Measurements from ENCODE around the gene AGAP1.

AGAP1 gene

GRCh38 chr2:235979037-235979436 lies 485.2 kb downstream of the AGAP1 start:
- no peak for DNase-seq (ENCODE audit: insufficient read length, low spot score)
- TF ChIP-seq POLR2AphosphoS5 (IDR thresholded peaks at IDR 0.05; ENCODE audit: low read depth, low read length) (no peak), PAX5 (IDR thresholded peaks at IDR 0.05; ENCODE audit: insufficient read depth, low read length, severe bottlenecking) (no peak), TAF1 (IDR thresholded peaks at IDR 0.05; ENCODE audit: low read depth, low read length) (no peak), POU2F2 (IDR thresholded peaks at IDR 0.05; ENCODE audit: low read depth, low read length) (no peak), SPI1 (IDR thresholded peaks at IDR 0.05; ENCODE audit: low read depth, low read length) (no peak), POLR2A (IDR thresholded peaks at IDR 0.05; ENCODE audit: low read depth, low read length) (no peak)
- FAIRE-seq = no peak

- FAIRE-seq (no peak), DNase-seq (ENCODE audit: insufficient read length, low spot score) (no peak)
- TF ChIP-seq PAX5 (IDR thresholded peaks at IDR 0.05; ENCODE audit: insufficient read depth, low read length, severe bottlenecking) (no peak), POU2F2 (IDR thresholded peaks at IDR 0.05; ENCODE audit: low read depth, low read length) (no peak), SPI1 (IDR thresholded peaks at IDR 0.05; ENCODE audit: low read depth, low read length) (no peak), TAF1 (IDR thresholded peaks at IDR 0.05; ENCODE audit: low read depth, low read length) (no peak), POLR2A (IDR thresholded peaks at IDR 0.05; ENCODE audit: low read depth, low read length) (no peak), POLR2AphosphoS5 (IDR thresholded peaks at IDR 0.05; ENCODE audit: low read depth, low read length) (no peak)
Observed at GRCh38 chr2:235979753-235980435, 486.1 kb downstream of the AGAP1 start.

GRCh38 chr2:235981631-235982030 lies 487.8 kb downstream of the AGAP1 start:
- DNase-seq (ENCODE audit: insufficient read length, low spot score) = no peak
- TF ChIP-seq TAF1 (IDR thresholded peaks at IDR 0.05; ENCODE audit: low read depth, low read length) = no peak
- TF ChIP-seq PAX5 (IDR thresholded peaks at IDR 0.05; ENCODE audit: insufficient read depth, low read length, severe bottlenecking) = no peak
- no peak for TF ChIP-seq POLR2AphosphoS5 (IDR thresholded peaks at IDR 0.05; ENCODE audit: low read depth, low read length)
- TF ChIP-seq POLR2A (IDR thresholded peaks at IDR 0.05; ENCODE audit: low read depth, low read length) = no peak
- no peak for TF ChIP-seq POU2F2 (IDR thresholded peaks at IDR 0.05; ENCODE audit: low read depth, low read length)
- TF ChIP-seq SPI1 (IDR thresholded peaks at IDR 0.05; ENCODE audit: low read depth, low read length) = no peak
- FAIRE-seq = no peak

- TF ChIP-seq TAF1 (IDR thresholded peaks at IDR 0.05; ENCODE audit: low read depth, low read length) = no peak
- TF ChIP-seq POLR2A (IDR thresholded peaks at IDR 0.05; ENCODE audit: low read depth, low read length) = no peak
- TF ChIP-seq SPI1 (IDR thresholded peaks at IDR 0.05; ENCODE audit: low read depth, low read length) = no peak
- no peak for TF ChIP-seq PAX5 (IDR thresholded peaks at IDR 0.05; ENCODE audit: insufficient read depth, low read length, severe bottlenecking)
- TF ChIP-seq POLR2AphosphoS5 (IDR thresholded peaks at IDR 0.05; ENCODE audit: low read depth, low read length) = no peak
- DNase-seq (ENCODE audit: insufficient read length, low spot score) (no peak), FAIRE-seq (no peak)
Observed at GRCh38 chr2:235983016-235983415, 489.2 kb downstream of the AGAP1 start.

- no peak for FAIRE-seq
- DNase-seq (ENCODE audit: insufficient read length, low spot score) = no peak
- TF ChIP-seq TAF1 (IDR thresholded peaks at IDR 0.05; ENCODE audit: low read depth, low read length) (no peak), PAX5 (IDR thresholded peaks at IDR 0.05; ENCODE audit: insufficient read depth, low read length, severe bottlenecking) (no peak), POLR2AphosphoS5 (IDR thresholded peaks at IDR 0.05; ENCODE audit: low read depth, low read length) (no peak), POU2F2 (IDR thresholded peaks at IDR 0.05; ENCODE audit: low read depth, low read length) (no peak), SPI1 (IDR thresholded peaks at IDR 0.05; ENCODE audit: low read depth, low read length) (no peak), POLR2A (IDR thresholded peaks at IDR 0.05; ENCODE audit: low read depth, low read length) (no peak)
Observed at GRCh38 chr2:235984552-235984951, 490.7 kb downstream of the AGAP1 start.

GRCh38 chr2:235986361-235986760 lies 492.5 kb downstream of the AGAP1 start:
- DNase-seq (ENCODE audit: insufficient read length, low spot score) (no peak), FAIRE-seq (no peak)
- TF ChIP-seq POU2F2 (IDR thresholded peaks at IDR 0.05; ENCODE audit: low read depth, low read length) (no peak), SPI1 (IDR thresholded peaks at IDR 0.05; ENCODE audit: low read depth, low read length) (no peak), TAF1 (IDR thresholded peaks at IDR 0.05; ENCODE audit: low read depth, low read length) (no peak), POLR2AphosphoS5 (IDR thresholded peaks at IDR 0.05; ENCODE audit: low read depth, low read length) (no peak), POLR2A (IDR thresholded peaks at IDR 0.05; ENCODE audit: low read depth, low read length) (no peak), PAX5 (IDR thresholded peaks at IDR 0.05; ENCODE audit: insufficient read depth, low read length, severe bottlenecking) (no peak)

- FAIRE-seq (no peak), DNase-seq (ENCODE audit: insufficient read length, low spot score) (no peak)
- TF ChIP-seq SPI1 (IDR thresholded peaks at IDR 0.05; ENCODE audit: low read depth, low read length) (no peak), TAF1 (IDR thresholded peaks at IDR 0.05; ENCODE audit: low read depth, low read length) (no peak), PAX5 (IDR thresholded peaks at IDR 0.05; ENCODE audit: insufficient read depth, low read length, severe bottlenecking) (no peak), POU2F2 (IDR thresholded peaks at IDR 0.05; ENCODE audit: low read depth, low read length) (no peak), POLR2A (IDR thresholded peaks at IDR 0.05; ENCODE audit: low read depth, low read length) (no peak), POLR2AphosphoS5 (IDR thresholded peaks at IDR 0.05; ENCODE audit: low read depth, low read length) (no peak)
Observed at GRCh38 chr2:235988271-235989015, 494.6 kb downstream of the AGAP1 start.

GRCh38 chr2:235989591-235989990 lies 495.7 kb downstream of the AGAP1 start:
- TF ChIP-seq POLR2A (IDR thresholded peaks at IDR 0.05; ENCODE audit: low read depth, low read length) = no peak
- no peak for TF ChIP-seq POU2F2 (IDR thresholded peaks at IDR 0.05; ENCODE audit: low read depth, low read length)
- no peak for TF ChIP-seq TAF1 (IDR thresholded peaks at IDR 0.05; ENCODE audit: low read depth, low read length)
- no peak for TF ChIP-seq POLR2AphosphoS5 (IDR thresholded peaks at IDR 0.05; ENCODE audit: low read depth, low read length)
- FAIRE-seq = no peak
- DNase-seq (ENCODE audit: insufficient read length, low spot score) = no peak

- FAIRE-seq (no peak), DNase-seq (ENCODE audit: insufficient read length, low spot score) (no peak)
- TF ChIP-seq POU2F2 (IDR thresholded peaks at IDR 0.05; ENCODE audit: low read depth, low read length) = no peak
- no peak for TF ChIP-seq SPI1 (IDR thresholded peaks at IDR 0.05; ENCODE audit: low read depth, low read length)
- TF ChIP-seq POLR2A (IDR thresholded peaks at IDR 0.05; ENCODE audit: low read depth, low read length) = no peak
- TF ChIP-seq POLR2AphosphoS5 (IDR thresholded peaks at IDR 0.05; ENCODE audit: low read depth, low read length) = no peak
Observed at GRCh38 chr2:235990344-235990743, 496.5 kb downstream of the AGAP1 start.
